Erythroblast (primary cell): ENCODE results near the gene MTAP.

Experiments
- DNase-seq, 2 experiments: peaks; one replicate each; lab custom pipeline; 2025; lab: John Stamatoyannopoulos, UW
- GATA1 ChIP-seq: IDR thresholded peaks from 2 replicates; pipeline ENCODE4 v1.6.1; 2011; ENCODE audit warnings: low read depth, mild to moderate bottlenecking, control low read depth, low read length, moderate library complexity
- POLR2A ChIP-seq: IDR thresholded peaks from 2 replicates; pipeline ENCODE4 v1.6.1; 2011; ENCODE audit warnings: mild to moderate bottlenecking, low read length

MTAP gene

GRCh38 chr9:21969011-21969940 lies 166.8 kb downstream of the MTAP start:
- TF ChIP-seq GATA1 = no peak
- no peak for TF ChIP-seq POLR2A

GRCh38 chr9:21969951-21970799 lies 167.7 kb downstream of the MTAP start:
- TF ChIP-seq POLR2A (no peak), GATA1 (no peak)

More at GRCh38 chr9:21969011-21969940, 166.8 kb downstream of the MTAP start:
- DNase-seq = peak in 1 of 2 experiments; percentile 19

GRCh38 chr9:21970800-21971640 lies 168.6 kb downstream of the MTAP start:
- peak in 1 of 2 experiments; percentile 11 for DNase-seq
- TF ChIP-seq POLR2A (no peak), GATA1 (no peak)

More at GRCh38 chr9:21969951-21970799, 167.7 kb downstream of the MTAP start:
- no peak for DNase-seq

GRCh38 chr9:21972361-21972760 lies 169.9 kb downstream of the MTAP start:
- TF ChIP-seq POLR2A (no peak), GATA1 (no peak)
- DNase-seq = no peak

GRCh38 chr9:21974343-21974721 lies 171.9 kb downstream of the MTAP start:
- no peak for DNase-seq
- TF ChIP-seq GATA1 (no peak), POLR2A (no peak)

- no peak for TF ChIP-seq POLR2A
- no peak for TF ChIP-seq GATA1
- DNase-seq = peak; percentile 33 to 44
Measured at GRCh38 chr9:21974722-21975409, 172.4 kb downstream of the MTAP start.

GRCh38 chr9:21976334-21976875 lies 174.0 kb downstream of the MTAP start:
- TF ChIP-seq GATA1 = no peak
- DNase-seq = no peak

- DNase-seq = no peak
Measured at GRCh38 chr9:21982391-21982790, 180.0 kb downstream of the MTAP start.

GRCh38 chr9:21982861-21983560 lies 180.6 kb downstream of the MTAP start:
- TF ChIP-seq GATA1 = no peak
- DNase-seq = no peak

More at GRCh38 chr9:21982391-21982790, 180.0 kb downstream of the MTAP start:
- TF ChIP-seq GATA1 = no peak
- no peak for TF ChIP-seq POLR2A

GRCh38 chr9:21983561-21983935 lies 181.1 kb downstream of the MTAP start:
- no peak for DNase-seq
- no peak for TF ChIP-seq POLR2A
- TF ChIP-seq GATA1 = no peak

- DNase-seq = no peak
- TF ChIP-seq GATA1 (no peak), POLR2A (no peak)
Measured at GRCh38 chr9:21984101-21984500, 181.7 kb downstream of the MTAP start.
